ENCODE measurements around the gene SUSD5. TPM values are rescaled to one million over a fixed set of nuclear protein-coding genes. Genes with fewer than 3 reads are reported as not detected.

The SUSD5 gene
- total and polyA plus RNA-seq, 2 donors from 2014 or later, result 1.2 to 13.8 TPM

- Histone ChIP-seq H3K36me3 (ENCODE audit: control insufficient read depth in 2 of 3, insufficient read depth in 3 of 3, low read length in 3 of 3) (peaks cover 6 to 42% (median 26%) of the 10 kb centered on the region in 3 donors), H3K4me3 (ENCODE audit: low read length in 3 of 3) (no peak overlapping the region), H3K9ac (ENCODE audit: low read length in 3 of 3) (no peak overlapping the region), H3K27me3 (ENCODE audit: control insufficient read depth, insufficient read depth, low read length) (no peaks in the 10 kb centered on the region), H3K9me3 (ENCODE audit: control insufficient read depth in 2 of 3, insufficient read depth in 1 of 3, low read length in 3 of 3) (no peaks in the 10 kb centered on the region), H3K27ac (ENCODE audit: low read depth in 2 of 2, low read length in 2 of 2) (no peak overlapping the region), H3K4me1 (ENCODE audit: control insufficient read depth in 2 of 3, insufficient read depth in 2 of 3, low read depth in 1 of 3, low read length in 3 of 3) (no peaks in the 10 kb centered on the region)
- FAIRE-seq (no peak), DNase-seq (no peak)
- no peak for TF ChIP-seq CTCF (IDR thresholded peaks at IDR 0.05; ENCODE audit: borderline replicate concordance, extremely low read depth, insufficient read depth)
- intact Hi-C loops (cut with DNase I), result loop anchor here (5.0 kb wide), 1 partner anchor 240 kb away; no protein-coding TSS in a partner anchor
These were observed 86.6 kb downstream of the SUSD5 start for GRCh38 chr3:33132019-33132360.

- TF ChIP-seq CTCF (IDR thresholded peaks at IDR 0.05; ENCODE audit: borderline replicate concordance, extremely low read depth, insufficient read depth), result peak; percentile 63
- H3K36me3 ChIP-seq (ENCODE audit: control insufficient read depth in 2 of 3, insufficient read depth in 3 of 3, low read length in 3 of 3), result peaks cover 6 to 42% (median 26%) of the 10 kb centered on the region in 3 donors
- no peaks in the 10 kb centered on the region for H3K27me3 ChIP-seq (ENCODE audit: control insufficient read depth, insufficient read depth, low read length)
- DNase-seq (peak in 4 of 5 donors; percentile 56 to 82 (median 72)), FAIRE-seq (no peak)
- intact Hi-C loops (cut with DNase I), result loop anchor here (5.0 kb wide), 1 partner anchor 241 kb away; no protein-coding TSS in a partner anchor
- no peaks in the 10 kb centered on the region for H3K9me3 ChIP-seq (ENCODE audit: control insufficient read depth in 2 of 3, insufficient read depth in 1 of 3, low read length in 3 of 3)
- no peak overlapping the region for H3K27ac ChIP-seq (ENCODE audit: low read depth in 2 of 2, low read length in 2 of 2)
- H3K4me3 ChIP-seq (ENCODE audit: low read length in 3 of 3), result no peak overlapping the region
- no peak overlapping the region for H3K9ac ChIP-seq (ENCODE audit: low read length in 3 of 3)
- H3K4me1 ChIP-seq (ENCODE audit: control insufficient read depth in 2 of 3, insufficient read depth in 2 of 3, low read depth in 1 of 3, low read length in 3 of 3), result no peaks in the 10 kb centered on the region
These were observed 87.1 kb downstream of the SUSD5 start for GRCh38 chr3:33131331-33132018.

DNA sequence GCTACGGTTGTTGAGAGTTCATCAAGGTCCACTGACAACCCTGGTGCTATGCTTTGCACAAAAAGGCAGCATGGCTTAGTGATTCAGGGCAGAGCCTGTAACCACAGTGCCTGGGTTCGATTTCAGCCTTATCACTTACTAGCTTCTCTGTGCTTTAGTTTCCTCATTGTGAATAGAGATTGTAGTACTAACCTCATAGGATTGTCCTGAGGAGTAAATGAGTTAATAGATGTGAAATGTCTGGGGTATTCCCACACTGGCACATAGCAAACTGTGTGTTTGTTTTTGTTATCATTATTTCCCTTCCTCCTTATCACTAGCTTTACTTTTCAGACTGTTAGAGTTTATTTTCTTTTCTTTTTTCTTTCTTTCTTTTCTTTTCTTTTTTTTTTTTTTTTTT, 88.5 kb downstream of the SUSD5 start:
- H3K4me3 ChIP-seq (ENCODE audit: low read length in 3 of 3), result no peak overlapping the region
- no peaks in the 10 kb centered on the region for H3K4me1 ChIP-seq (ENCODE audit: control insufficient read depth in 2 of 3, insufficient read depth in 2 of 3, low read depth in 1 of 3, low read length in 3 of 3)
- intact Hi-C loops (cut with DNase I), result loop anchor here (5.0 kb wide), 1 partner anchor 242 kb away; no protein-coding TSS in a partner anchor
- no peak overlapping the region for H3K27ac ChIP-seq (ENCODE audit: low read depth in 2 of 2, low read length in 2 of 2)
- H3K9ac ChIP-seq (ENCODE audit: low read length in 3 of 3), result no peak overlapping the region
- H3K27me3 ChIP-seq (ENCODE audit: control insufficient read depth, insufficient read depth, low read length), result no peaks in the 10 kb centered on the region
- H3K9me3 ChIP-seq (ENCODE audit: control insufficient read depth in 2 of 3, insufficient read depth in 1 of 3, low read length in 3 of 3), result no peaks in the 10 kb centered on the region
- H3K36me3 ChIP-seq (ENCODE audit: control insufficient read depth in 2 of 3, insufficient read depth in 3 of 3, low read length in 3 of 3), result peaks cover 8 to 49% (median 32%) of the 10 kb centered on the region in 3 donors
- FAIRE-seq (no peak), DNase-seq (no peak)
- no peak for TF ChIP-seq CTCF (IDR thresholded peaks at IDR 0.05; ENCODE audit: borderline replicate concordance, extremely low read depth, insufficient read depth)
